ENCODE measurements around the gene REV3L.

The REV3L gene

GRCh38 chr6:111250791-111251354, 232.1 kb downstream of the REV3L start:
- peaks cover 13% of the 10 kb centered on the region for H3K4me1 Mint-ChIP-seq

More at GRCh38 chr6:111250791-111251354, 232.1 kb downstream of the REV3L start:
- Mint-ChIP-seq H3K27me3 (ENCODE audit: low read depth) (peaks cover 13% of the 10 kb centered on the region), H3K36me3 (ENCODE audit: low read depth) (no peaks in the 10 kb centered on the region), H3K27ac (no peak overlapping the region), H3K4me3 (no peak overlapping the region), H3K9me3 (no peaks in the 10 kb centered on the region)
- no peak for TF ChIP-seq CTCF (IDR thresholded peaks at IDR 0.05; ENCODE audit: unreplicated experiment in 3 of 3)
